Measurements from ENCODE around the gene LEP. TPM values are rescaled to one million over a fixed set of nuclear protein-coding genes. Genes with fewer than 3 reads are reported as not detected.

Gene LEP
- not detected for total RNA-seq

GRCh38 chr7:128240696-128241386 is at the start of gene LEP:
Gene LEP (plus strand): TSS chr7:128241278. CDS start chr7:128252019, 10,741 bp downstream.
- no peak for DNase-seq

GRCh38 chr7:128192497-128193142 is 48.5 kb upstream of the LEP start:
- DNase-seq = no peak

- no peak for DNase-seq
Observed at GRCh38 chr7:128194533-128195282, 46.4 kb upstream of the LEP start.

GRCh38 chr7:128197589-128197988 is 43.5 kb upstream of the LEP start:
- no peak for DNase-seq

GRCh38 chr7:128197989-128198580 is 43.0 kb upstream of the LEP start:
- no peak for DNase-seq

- DNase-seq = no peak
Observed at GRCh38 chr7:128200376-128200775, 40.7 kb upstream of the LEP start.

- no peak for DNase-seq
Observed at GRCh38 chr7:128201067-128201689, 39.9 kb upstream of the LEP start.

- DNase-seq = no peak
Observed at GRCh38 chr7:128201690-128202085, 39.4 kb upstream of the LEP start.

GRCh38 chr7:128202287-128202957 is 38.7 kb upstream of the LEP start:
- peak; percentile 21 for DNase-seq

- DNase-seq = no peak
Observed at GRCh38 chr7:128203047-128203491, 38.0 kb upstream of the LEP start.

GRCh38 chr7:128203710-128204214 is 37.3 kb upstream of the LEP start:
- peak; percentile 21 for DNase-seq

- DNase-seq = no peak
Observed at GRCh38 chr7:128204455-128204854, 36.6 kb upstream of the LEP start.

GRCh38 chr7:128205068-128205467 is 36.0 kb upstream of the LEP start:
- no peak for DNase-seq

- DNase-seq = no peak
Observed at GRCh38 chr7:128206017-128206746, 34.9 kb upstream of the LEP start.

- DNase-seq = no peak
Observed at GRCh38 chr7:128206747-128207500, 34.2 kb upstream of the LEP start.

GRCh38 chr7:128207609-128208008 is 33.5 kb upstream of the LEP start:
- DNase-seq = no peak

GRCh38 chr7:128209229-128210035 is 31.6 kb upstream of the LEP start:
- DNase-seq = peak; percentile 92

GRCh38 chr7:128210036-128210347 is 31.1 kb upstream of the LEP start:
- no peak for DNase-seq
